Upper lobe of left lung (tissue), 6 donors: ENCODE data around the gene CISH. TPM values are rescaled to one million over a fixed set of nuclear protein-coding genes. Genes with fewer than 3 reads are reported as not detected.

Experiments
- ATAC-seq, 2 donors: fragments of 200-7000 bp; cut with Tn5 transposase; one replicate each; pipeline ENCODE4 v1.9.1; 2022; ENCODE audit warnings: mild to moderate bottlenecking in 2 of 2, moderate library complexity in 2 of 2; ENCODE audit not compliant: low FRiP score in 2 of 2
- DNase-seq, 2 donors: peaks; one replicate each; pipeline ENCODE4 v3.0.0-alpha.2; 2019 to 2020
- H3K27ac ChIP-seq, 4 donors: fragments of 200-600 bp; sonication (generic); one replicate each; pipeline ENCODE4 v1.5.1; 2016 to 2019
- H3K27me3 ChIP-seq, 4 donors: fragments of 200-600 bp; sonication (generic); one replicate each; pipeline ENCODE4 v1.5.1; 2017 to 2019
- H3K36me3 ChIP-seq, 4 donors: fragments of 200-600 bp; sonication (generic); one replicate each; pipeline ENCODE4 v1.5.1; 2016 to 2019
- H3K4me1 ChIP-seq, 4 donors: fragments of 200-600 bp; sonication (generic); one replicate each; pipeline ENCODE4 v1.5.1; 2018 to 2019
- H3K4me3 ChIP-seq, 4 donors: fragments of 200-600 bp; sonication (generic); one replicate each; pipeline ENCODE4 v1.5.1; 2017 to 2019; ENCODE audit warnings: mild to moderate bottlenecking in 2 of 4, moderate library complexity in 1 of 4
- H3K9me3 ChIP-seq, 4 donors: fragments of 200-600 bp; sonication (generic); one replicate each; pipeline ENCODE4 v1.5.1; 2018 to 2019
- EP300 ChIP-seq, 4 donors: sonication (generic); formaldehyde crosslinking; IDR thresholded peaks; one replicate each; pipeline ENCODE4 v1.5.1; 2017; ENCODE audit warnings: antibody characterized with exemption in 4 of 4, control low read depth in 2 of 4
- POLR2A ChIP-seq, 4 donors: fragments of 450-650 bp; IDR thresholded peaks; one replicate each; pipeline ENCODE4 v1.5.1; 2016 to 2017; ENCODE audit warnings: antibody characterized with exemption in 4 of 4, mild to moderate bottlenecking in 2 of 4
- POLR2AphosphoS5 ChIP-seq, 2 donors: sonication (generic); formaldehyde crosslinking; IDR thresholded peaks; one replicate each; pipeline ENCODE4 v1.5.1; 2017; ENCODE audit warnings: antibody characterized with exemption in 2 of 2
- WGBS, 2 donors: methylation state at CpG; one replicate each; pipeline ENCODE4 v1.1.5; 2017 to 2018; 5-methylcytosine and 5-hydroxymethylcytosine counted together
- total RNA-seq, 6 donors: library from RNA; depleted of rRNA in 4 of 6; stranded (reverse); fragments of >200 nt in 4 of 6; gene quantifications; one replicate each; pipeline versions ENCODE4 v1.1.0 to v1.2.1, GENCODE V29; 2016 to 2021
- TF ChIP-seq, protein P1 (sequence below), 6 experiments: fragments of 450-650 bp in 4 of 6; fragments of 200-600 bp in 2 of 6; sonication (generic) in 2 of 6; IDR thresholded peaks; one replicate each; pipeline ENCODE4 v1.5.1; 2016 to 2019; ENCODE audit warnings: antibody characterized with exemption in 6 of 6
- donor health status: DM: no; HTN: no; CAD: no; lungs with moderate emphysema.
- donor health status: DM: no; HTN: yes; CAD: no; lungs with severe emphysema.

CISH gene
- total RNA-seq, 6 donors from 2014 or later = 35.8 to 66.9 (median 43.1) TPM

- peaks cover 47 to 72% (median 67%) of the 10 kb centered on the region in 4 donors for H3K4me1 ChIP-seq
- H3K9me3 ChIP-seq = no peaks in the 10 kb centered on the region
- H3K36me3 ChIP-seq = no peaks in the 10 kb centered on the region
- H3K4me3 ChIP-seq = no peak overlapping the region
- DNase-seq (no peak), ATAC-seq (no peak)
- H3K27ac ChIP-seq = no peak overlapping the region
- no peaks in the 10 kb centered on the region for H3K27me3 ChIP-seq
- TF ChIP-seq EP300 (IDR thresholded peaks at IDR 0.05) (no peak), POLR2A (IDR thresholded peaks at IDR 0.05) (no peak), POLR2AphosphoS5 (IDR thresholded peaks at IDR 0.05) (no peak)
- TF ChIP-seq, protein P1, sequence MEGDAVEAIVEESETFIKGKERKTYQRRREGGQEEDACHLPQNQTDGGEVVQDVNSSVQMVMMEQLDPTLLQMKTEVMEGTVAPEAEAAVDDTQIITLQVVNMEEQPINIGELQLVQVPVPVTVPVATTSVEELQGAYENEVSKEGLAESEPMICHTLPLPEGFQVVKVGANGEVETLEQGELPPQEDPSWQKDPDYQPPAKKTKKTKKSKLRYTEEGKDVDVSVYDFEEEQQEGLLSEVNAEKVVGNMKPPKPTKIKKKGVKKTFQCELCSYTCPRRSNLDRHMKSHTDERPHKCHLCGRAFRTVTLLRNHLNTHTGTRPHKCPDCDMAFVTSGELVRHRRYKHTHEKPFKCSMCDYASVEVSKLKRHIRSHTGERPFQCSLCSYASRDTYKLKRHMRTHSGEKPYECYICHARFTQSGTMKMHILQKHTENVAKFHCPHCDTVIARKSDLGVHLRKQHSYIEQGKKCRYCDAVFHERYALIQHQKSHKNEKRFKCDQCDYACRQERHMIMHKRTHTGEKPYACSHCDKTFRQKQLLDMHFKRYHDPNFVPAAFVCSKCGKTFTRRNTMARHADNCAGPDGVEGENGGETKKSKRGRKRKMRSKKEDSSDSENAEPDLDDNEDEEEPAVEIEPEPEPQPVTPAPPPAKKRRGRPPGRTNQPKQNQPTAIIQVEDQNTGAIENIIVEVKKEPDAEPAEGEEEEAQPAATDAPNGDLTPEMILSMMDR (IDR thresholded peaks at IDR 0.05) = no peak
- 68 to 78% methylated on average over 1 of the region's 1 CpG for WGBS, 2 donors
Measured at GRCh38 chr3:50615190-50615589, 3.6 kb upstream of the CISH start.

DNA sequence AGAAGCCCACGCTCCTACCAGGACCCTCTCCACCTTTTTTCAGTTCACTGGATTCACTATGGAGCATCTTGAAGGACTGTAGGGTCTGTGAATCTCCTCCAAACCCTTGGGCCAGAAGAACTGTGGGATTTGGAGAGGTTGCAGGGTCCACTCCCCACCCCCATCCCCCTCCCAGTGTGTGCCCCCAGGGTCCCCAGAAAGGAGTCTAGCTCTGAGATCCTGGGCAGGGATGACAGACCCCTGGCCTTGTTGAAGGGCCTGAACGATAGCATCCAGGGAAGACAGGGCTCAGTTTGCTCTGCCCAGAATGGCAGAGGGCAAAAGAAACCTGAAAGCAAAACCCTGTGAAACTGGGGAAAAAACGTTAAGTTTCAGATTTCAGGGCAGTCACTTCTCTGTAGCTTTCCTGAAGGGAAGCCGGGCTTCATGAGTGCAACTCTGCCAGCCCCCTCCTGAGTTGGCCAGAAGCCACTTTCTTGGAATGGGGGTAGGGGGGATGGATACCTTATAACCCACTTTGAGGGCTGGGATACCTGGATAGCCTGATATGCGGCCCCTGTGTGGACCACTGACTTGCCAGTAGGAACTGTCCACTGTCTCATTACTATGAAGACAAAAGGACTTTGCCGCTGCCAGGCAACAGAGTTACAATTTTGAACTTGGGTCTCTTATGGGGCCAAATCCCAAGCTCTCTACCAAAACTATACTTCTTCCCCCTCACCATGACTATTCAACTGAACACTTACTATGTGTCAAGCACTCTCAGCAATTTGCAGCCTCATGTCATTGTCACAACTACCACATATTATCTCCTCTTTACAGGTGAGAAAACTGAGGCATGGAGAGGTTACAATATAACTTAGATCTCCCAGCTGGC, 1.6 kb upstream of the CISH start:
- H3K36me3 ChIP-seq = peaks cover 0 to 12% (median under 1%) of the 10 kb centered on the region in 4 donors
- H3K27me3 ChIP-seq = no peaks in the 10 kb centered on the region
- no peaks in the 10 kb centered on the region for H3K9me3 ChIP-seq
- ATAC-seq (no peak), DNase-seq (no peak)
- H3K4me1 ChIP-seq = peaks cover 37 to 71% (median 67%) of the 10 kb centered on the region in 4 donors
- peak overlapping the region in 3 of 4 donors; percentile 70 to 81 (median 80) for H3K4me3 ChIP-seq
- TF ChIP-seq EP300 (IDR thresholded peaks at IDR 0.05) (no peak), POLR2AphosphoS5 (IDR thresholded peaks at IDR 0.05) (no peak), POLR2A (IDR thresholded peaks at IDR 0.05) (no peak)
- TF ChIP-seq, protein P1 (IDR thresholded peaks at IDR 0.05) = no peak
- peak overlapping the region; percentile 84 to 96 (median 91) for H3K27ac ChIP-seq
- 70 to 71% methylated on average over 6 of the region's 6 CpGs for WGBS, 2 donors

GRCh38 chr3:50612234-50612882, 784 bp upstream of the CISH start:
- WGBS, 2 donors = 4 to 6% methylated on average over 16 to 29 of the region's 29 CpGs
- H3K36me3 ChIP-seq = peaks cover 0 to 21% (median 7%) of the 10 kb centered on the region in 4 donors
- H3K9me3 ChIP-seq = no peaks in the 10 kb centered on the region
- no peak for ATAC-seq
- peaks cover 37 to 71% (median 68%) of the 10 kb centered on the region in 4 donors for H3K4me1 ChIP-seq
- no peak for DNase-seq
- H3K27me3 ChIP-seq = no peaks in the 10 kb centered on the region
- H3K4me3 ChIP-seq = peak overlapping the region; percentile 22 to 81 (median 75)
- peak overlapping the region; percentile 84 to 96 (median 91) for H3K27ac ChIP-seq
- TF ChIP-seq EP300 (IDR thresholded peaks at IDR 0.05) (no peak), POLR2A (IDR thresholded peaks at IDR 0.05) (peak in 2 of 4 donors; percentile 45 to 46), POLR2AphosphoS5 (IDR thresholded peaks at IDR 0.05) (peak; percentile 4 to 49)

DNA sequence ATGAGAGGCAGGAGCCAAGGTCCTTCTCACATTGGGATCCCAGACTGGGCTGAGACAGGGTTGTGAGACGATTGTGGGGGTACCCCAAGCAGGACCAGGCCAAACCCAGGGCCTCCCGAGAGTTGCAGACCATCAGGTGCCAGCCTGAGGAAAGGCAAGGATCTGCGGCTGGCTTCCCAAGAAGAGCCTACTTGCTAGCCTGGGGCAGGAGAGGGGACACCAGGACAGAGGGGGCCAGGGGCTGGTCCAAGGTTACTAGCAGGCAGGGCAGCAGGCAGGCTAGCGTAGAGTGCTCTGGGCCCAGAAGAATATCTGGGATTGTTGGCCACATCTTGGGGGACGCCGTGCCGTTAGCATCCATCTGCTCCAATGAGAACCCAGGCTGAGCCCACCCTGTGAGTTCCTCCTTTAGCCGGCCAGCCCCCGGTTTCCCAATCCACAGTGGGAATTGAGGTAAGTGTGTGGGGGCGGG, 546 bp downstream of the CISH start:
- Histone ChIP-seq H3K27me3 (no peaks in the 10 kb centered on the region), H3K4me1 (peaks cover 43 to 77% (median 75%) of the 10 kb centered on the region in 4 donors), H3K4me3 (peak overlapping the region; percentile 48 to 81 (median 75)), H3K36me3 (peaks cover 0 to 34% (median 18%) of the 10 kb centered on the region in 4 donors), H3K9me3 (no peaks in the 10 kb centered on the region), H3K27ac (peak overlapping the region; percentile 84 to 96 (median 91))
- TF ChIP-seq, protein P1 (IDR thresholded peaks at IDR 0.05) = no peak
- TF ChIP-seq POLR2A (IDR thresholded peaks at IDR 0.05) (no peak), EP300 (IDR thresholded peaks at IDR 0.05) (no peak), POLR2AphosphoS5 (IDR thresholded peaks at IDR 0.05) (no peak)
- no peak for ATAC-seq
- WGBS, 2 donors = 0% methylated on average over 3 to 10 of the region's 10 CpGs
- DNase-seq = no peak
